ENCODE data around the gene AKAP5.

The AKAP5 gene, protein sequence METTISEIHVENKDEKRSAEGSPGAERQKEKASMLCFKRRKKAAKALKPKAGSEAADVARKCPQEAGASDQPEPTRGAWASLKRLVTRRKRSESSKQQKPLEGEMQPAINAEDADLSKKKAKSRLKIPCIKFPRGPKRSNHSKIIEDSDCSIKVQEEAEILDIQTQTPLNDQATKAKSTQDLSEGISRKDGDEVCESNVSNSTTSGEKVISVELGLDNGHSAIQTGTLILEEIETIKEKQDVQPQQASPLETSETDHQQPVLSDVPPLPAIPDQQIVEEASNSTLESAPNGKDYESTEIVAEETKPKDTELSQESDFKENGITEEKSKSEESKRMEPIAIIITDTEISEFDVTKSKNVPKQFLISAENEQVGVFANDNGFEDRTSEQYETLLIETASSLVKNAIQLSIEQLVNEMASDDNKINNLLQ

GRCh38 chr14:64465191-64465822, at the start of gene AKAP5:
AKAP5 (plus strand) TSS chr14:64465499; CDS start chr14:64468395, 2,896 bp downstream.
- DNase-seq, result peak; percentile 61

GRCh38 chr14:64416348-64416932, 48.9 kb upstream of the AKAP5 start:
- DNase-seq, result no peak

DNA sequence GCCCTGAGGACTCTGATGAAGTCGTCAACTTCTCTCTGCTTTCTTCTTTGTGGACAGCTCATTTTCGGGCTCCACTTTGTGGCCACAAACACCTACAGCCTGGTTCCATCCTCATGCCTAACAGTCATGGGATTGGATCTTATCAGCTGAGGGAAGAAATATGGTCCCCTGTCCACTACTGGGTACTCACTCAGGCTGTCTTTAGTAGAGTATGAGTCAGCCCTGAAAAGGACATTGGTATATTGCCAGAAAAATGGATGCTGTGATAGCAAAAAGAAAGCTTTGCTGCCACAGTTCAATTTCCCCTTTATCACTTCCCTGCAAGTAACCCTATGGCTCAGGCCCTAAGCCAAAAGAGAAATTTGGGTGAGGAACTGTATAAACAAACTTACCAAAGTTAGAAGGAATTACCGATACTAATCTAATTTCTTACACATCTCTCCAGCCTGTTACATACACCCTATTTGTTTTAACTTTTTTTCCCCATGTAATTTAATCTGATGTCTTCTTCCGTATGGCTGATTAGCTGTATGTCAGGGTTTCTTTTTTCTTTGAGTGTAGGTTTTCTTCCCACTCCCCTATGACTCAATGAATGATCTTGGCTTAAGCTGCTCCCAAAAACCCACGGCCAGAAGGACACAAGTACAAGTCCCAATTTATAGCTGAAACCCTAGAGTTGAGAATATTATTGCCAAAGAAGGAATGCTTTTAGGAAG, 48.1 kb upstream of the AKAP5 start:
- no peak for DNase-seq

DNA sequence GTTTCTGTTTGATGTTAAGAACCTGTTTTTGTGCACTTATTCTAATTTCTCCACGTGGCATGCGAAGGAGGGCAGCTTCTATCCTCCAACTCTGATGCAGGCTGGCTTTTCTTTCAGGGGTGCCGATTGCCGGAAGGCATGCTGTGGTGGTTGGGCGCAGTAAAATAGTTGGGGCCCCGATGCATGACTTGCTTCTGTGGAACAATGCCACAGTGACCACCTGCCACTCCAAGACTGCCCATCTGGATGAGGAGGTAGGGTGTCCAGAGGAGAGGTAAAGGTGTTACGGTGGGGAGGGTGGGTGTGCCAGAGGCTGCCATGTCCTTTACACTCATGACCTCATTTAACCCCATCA, 47.6 kb upstream of the AKAP5 start:
- no peak for DNase-seq

GRCh38 chr14:64419003-64419402, 46.3 kb upstream of the AKAP5 start:
- DNase-seq, result no peak

DNA sequence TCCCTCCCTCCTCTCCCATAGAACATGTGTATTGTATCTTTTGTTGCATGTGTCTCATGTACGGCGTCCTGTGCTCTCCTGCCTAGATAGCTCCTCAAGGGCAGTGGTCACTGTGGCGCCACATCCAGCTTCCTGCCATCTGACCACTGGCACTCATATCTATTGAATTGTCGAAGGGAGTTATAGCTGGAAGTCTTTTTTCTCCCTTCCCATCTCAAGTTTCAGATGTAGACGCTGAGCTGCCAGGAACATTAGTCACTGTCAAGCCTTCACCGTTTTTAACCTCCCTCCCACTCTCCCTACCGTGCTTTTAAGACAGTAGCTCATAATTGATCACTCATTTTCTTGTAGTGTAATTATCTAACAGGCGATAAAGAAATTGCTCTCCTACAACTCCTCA, 44.1 kb upstream of the AKAP5 start:
- no peak for DNase-seq

- DNase-seq, result no peak
These were observed 43.3 kb upstream of the AKAP5 start for GRCh38 chr14:64422005-64422404.

GRCh38 chr14:64422756-64423155, 42.5 kb upstream of the AKAP5 start:
- no peak for DNase-seq

DNA sequence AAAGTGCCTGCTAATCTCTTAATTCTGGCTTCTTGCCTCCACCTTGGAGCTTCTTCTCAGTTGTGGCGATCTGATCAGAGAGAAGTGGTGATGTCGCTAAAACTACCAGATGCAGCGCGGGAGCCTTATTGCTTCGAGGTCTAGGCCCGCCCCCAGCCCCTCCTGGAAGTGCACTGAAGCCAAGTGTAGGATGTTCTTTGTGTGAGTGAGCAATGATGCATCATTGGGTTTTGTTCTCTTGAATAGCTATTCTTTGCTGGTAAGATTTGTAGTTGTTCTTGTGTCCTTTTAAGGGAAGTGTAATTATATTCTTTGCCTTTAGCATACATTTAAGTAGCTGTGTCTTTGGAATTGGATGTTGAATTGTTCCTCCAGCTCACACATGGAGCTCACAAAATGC, 41.3 kb upstream of the AKAP5 start:
- peak; percentile 48 for DNase-seq

GRCh38 chr14:64434528-64434927, 30.8 kb upstream of the AKAP5 start:
- DNase-seq, result no peak

- DNase-seq, result no peak
These were observed 27.0 kb upstream of the AKAP5 start for GRCh38 chr14:64438181-64438841.

DNA sequence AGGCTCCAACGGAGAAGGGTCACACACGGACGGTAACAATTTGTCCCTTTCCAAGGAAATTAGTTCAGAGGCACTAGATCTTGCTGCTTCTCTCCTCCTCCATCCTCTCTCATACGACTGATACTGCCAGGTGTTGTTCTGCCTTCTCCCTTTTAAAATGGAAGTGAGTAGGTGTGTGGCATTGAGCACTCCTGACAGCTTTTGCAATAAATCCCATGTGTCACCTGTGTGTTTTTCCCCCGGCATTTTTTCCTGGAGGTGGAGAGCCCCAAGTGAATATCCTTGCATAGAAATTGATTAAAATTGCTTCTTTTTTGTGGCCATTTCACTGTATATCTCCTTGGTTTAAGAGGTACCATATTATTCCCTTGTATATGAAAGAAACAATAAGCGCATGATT, 26.2 kb upstream of the AKAP5 start:
- no peak for DNase-seq

- no peak for DNase-seq
These were observed 24.8 kb upstream of the AKAP5 start for GRCh38 chr14:64440494-64440893.

DNA sequence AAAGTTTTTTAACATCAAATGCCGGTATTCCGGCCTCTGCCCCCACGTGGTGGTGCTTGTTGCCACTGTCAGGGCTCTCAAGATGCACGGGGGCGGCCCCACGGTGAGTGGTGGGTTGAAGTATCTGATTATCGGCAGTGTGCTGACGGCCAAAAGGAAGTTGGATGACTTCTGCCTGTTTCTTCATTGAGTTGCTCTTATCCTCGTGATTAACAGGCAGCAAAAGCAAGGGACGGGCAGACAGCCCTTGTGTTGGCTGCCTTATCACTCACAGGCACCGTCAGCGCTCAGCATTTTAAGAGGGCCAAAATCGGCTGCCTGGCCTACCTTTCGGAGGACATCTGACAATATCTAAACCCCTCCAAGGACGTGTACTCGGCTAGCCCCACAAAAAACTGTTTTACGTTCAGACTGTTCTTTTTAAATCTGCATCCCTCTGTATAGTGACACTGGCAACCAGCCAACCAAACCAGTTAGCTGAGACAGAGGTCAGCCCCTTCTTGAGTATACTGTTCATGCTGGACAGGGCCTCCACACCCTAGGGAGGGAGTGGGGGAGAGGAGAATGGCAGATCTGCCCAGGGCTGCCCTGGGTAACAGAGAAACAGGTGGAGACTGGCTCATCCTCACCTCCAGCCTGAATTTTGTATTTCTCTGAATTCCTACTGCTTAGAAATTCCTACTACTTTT, 22.9 kb upstream of the AKAP5 start:
- no peak for DNase-seq

GRCh38 chr14:64444140-64444539, 21.2 kb upstream of the AKAP5 start:
- no peak for DNase-seq

DNA sequence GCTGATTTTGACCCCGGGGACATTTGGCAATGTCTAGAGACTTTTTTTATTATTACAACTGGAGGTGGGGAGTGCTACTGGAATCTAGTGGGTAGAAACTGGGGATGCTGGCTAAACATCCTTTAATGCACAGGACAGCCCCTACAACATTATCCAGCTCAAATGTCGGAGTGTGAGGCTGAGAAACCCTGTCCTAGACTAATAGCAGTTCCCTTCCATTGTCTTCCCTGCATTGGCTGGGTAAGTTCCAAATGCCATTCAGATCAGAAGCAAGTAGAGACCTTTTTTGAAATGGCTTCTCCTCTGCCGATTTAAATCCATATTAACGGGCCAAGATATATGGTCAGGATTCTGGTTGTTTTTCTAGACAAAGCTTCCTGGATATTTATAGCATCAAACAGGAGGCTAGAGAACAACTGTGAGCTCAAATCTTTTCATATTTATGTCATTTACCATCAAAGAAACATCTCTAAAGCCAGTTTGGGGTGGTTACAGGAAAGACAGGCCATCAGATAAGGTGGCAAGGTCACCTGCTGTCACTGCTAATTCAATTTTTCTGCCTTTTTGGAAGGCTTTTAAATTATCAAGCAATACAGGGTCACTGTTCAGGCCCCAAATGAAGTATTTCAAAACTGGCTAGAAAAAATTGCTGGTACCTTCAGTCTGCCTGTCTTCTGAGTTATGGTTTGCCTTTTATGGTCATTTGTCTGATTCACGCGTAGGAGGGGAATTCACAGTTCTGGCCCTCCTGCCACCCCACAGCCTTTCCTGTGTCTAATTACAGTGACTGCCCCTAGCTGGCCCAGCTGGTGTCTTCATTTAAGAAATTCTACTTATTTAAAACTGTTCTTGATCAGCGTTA, 20.1 kb upstream of the AKAP5 start:
- peak; percentile 49 for DNase-seq

- no peak for DNase-seq
These were observed 17.2 kb upstream of the AKAP5 start for GRCh38 chr14:64447876-64448670.

DNA sequence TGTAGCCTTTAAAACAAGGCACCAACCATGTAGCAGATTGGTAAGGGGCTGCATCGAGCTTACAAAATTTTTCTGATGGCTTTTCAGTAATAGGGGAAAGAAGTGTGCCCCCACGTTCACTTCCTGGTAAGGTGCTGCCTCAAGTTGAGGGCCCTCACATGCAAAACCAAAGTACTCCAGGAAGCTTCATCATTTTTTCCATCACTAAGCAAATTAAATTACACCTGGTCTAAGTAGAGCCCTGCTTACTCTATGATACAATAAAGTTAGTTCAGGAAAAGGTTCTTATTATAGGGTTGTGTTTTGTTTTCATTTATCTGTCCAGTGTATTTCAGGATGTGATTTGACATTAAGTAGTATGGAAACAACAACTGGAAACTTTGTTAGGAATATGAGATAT, 15.0 kb upstream of the AKAP5 start:
- DNase-seq, result peak; percentile 18

- DNase-seq, result no peak
These were observed 10.6 kb upstream of the AKAP5 start for GRCh38 chr14:64454671-64455070.

GRCh38 chr14:64459405-64460136, 5.7 kb upstream of the AKAP5 start:
- DNase-seq, result no peak
